HG02642 (cell line): ENCODE results near the gene MTFR1L.

Experiments used
- ATAC-seq: cut with Tn5 transposase; IDR thresholded peaks from one replicate; pipeline ENCODE4 v1.9.1; 2021; ENCODE audit warnings: mild to moderate bottlenecking; ENCODE audit not compliant: unreplicated experiment, poor library complexity

Gene MTFR1L

GRCh38 chr1:25806418-25806817 is 13.3 kb upstream of the MTFR1L start:
- no peak for ATAC-seq

GRCh38 chr1:25807480-25808390 is 12.0 kb upstream of the MTFR1L start:
- ATAC-seq: no peak

GRCh38 chr1:25808481-25809244 is 11.1 kb upstream of the MTFR1L start:
- no peak for ATAC-seq

GRCh38 chr1:25809283-25809926 is 10.3 kb upstream of the MTFR1L start:
- no peak for ATAC-seq

- no peak for ATAC-seq
These were observed 9.8 kb upstream of the MTFR1L start for GRCh38 chr1:25809929-25810328.

- no peak for ATAC-seq
These were observed 9.1 kb upstream of the MTFR1L start for GRCh38 chr1:25810341-25811299.

GRCh38 chr1:25811384-25812082 is 8.2 kb upstream of the MTFR1L start:
- ATAC-seq: no peak

GRCh38 chr1:25813071-25813733 is 6.6 kb upstream of the MTFR1L start:
- ATAC-seq: no peak

GRCh38 chr1:25813734-25814471 is 5.9 kb upstream of the MTFR1L start:
- no peak for ATAC-seq

GRCh38 chr1:25814549-25815087 is 5.1 kb upstream of the MTFR1L start:
- no peak for ATAC-seq

GRCh38 chr1:25815208-25816111 is 4.3 kb upstream of the MTFR1L start:
- ATAC-seq: no peak

GRCh38 chr1:25816112-25816718 is 3.5 kb upstream of the MTFR1L start:
- no peak for ATAC-seq

GRCh38 chr1:25817840-25818501 is 1.8 kb upstream of the MTFR1L start:
- no peak for ATAC-seq

- ATAC-seq: no peak
These were observed 1.2 kb upstream of the MTFR1L start for GRCh38 chr1:25818569-25818968.

GRCh38 chr1:25820247-25821111 is 725 bp downstream of the MTFR1L start:
- peak; percentile 38 for ATAC-seq
